ENCODE data around the gene TAS2R30. TPM values are rescaled to one million over a fixed set of nuclear protein-coding genes. Genes with fewer than 3 reads are reported as not detected.

Gene TAS2R30, protein sequence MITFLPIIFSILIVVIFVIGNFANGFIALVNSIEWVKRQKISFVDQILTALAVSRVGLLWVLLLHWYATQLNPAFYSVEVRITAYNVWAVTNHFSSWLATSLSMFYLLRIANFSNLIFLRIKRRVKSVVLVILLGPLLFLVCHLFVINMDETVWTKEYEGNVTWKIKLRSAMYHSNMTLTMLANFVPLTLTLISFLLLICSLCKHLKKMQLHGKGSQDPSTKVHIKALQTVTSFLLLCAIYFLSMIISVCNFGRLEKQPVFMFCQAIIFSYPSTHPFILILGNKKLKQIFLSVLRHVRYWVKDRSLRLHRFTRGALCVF
- total RNA-seq (1 to 10 TPM; 2.3 to 8.5 (median 3.3) TPM), total RNA-seq (0.65 to 4.9 (median 2.4) reads per million in 29 experiments)
- 8.3 TPM for total RNA-seq (2013)

DNA sequence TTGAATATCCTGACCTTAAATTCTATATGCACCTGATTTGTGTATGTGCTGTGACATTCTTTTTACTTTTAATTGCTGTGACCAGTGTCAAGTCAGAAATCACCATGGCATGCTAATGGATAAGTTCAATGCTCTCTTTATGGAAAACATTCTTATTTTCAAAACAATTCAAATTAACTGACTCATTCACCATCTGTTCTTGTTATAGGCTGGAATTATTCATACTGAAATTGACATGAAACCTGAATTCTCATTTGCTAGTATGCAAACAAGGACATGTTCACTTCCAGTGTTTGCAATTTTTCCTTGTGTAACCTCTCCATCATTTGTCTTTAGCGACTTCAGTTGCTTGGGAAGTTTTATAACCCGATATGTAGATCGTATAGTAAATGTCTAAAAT, at the start of gene TAS2R30:
TSS of gene TAS2R30 (minus strand) at position 340 of the 400 bp plus-strand sequence. CDS start 400 bp downstream, outside the sequence.
- no peak within 1 kb of the TSS for H3K27ac Mint-ChIP-seq

DNA sequence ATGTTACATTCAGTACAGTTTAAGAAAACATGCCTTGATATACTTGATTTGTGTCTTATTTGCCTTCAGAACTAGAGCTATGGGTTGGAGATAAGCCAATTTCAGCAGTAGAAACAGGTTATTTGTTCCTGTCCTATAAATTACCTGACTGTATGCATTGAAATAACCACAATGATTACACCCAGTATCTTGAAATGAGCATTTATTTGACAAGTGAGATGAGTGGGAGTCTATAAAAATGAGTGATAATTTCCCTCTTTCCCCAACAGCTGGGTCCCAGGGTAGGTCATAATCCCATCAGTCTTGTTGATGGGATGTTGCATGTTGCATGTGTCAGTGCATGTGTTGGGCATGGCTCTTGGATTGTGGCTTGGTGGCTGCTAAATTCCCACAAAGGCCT, 48.6 kb upstream of the TAS2R30 start:
- Histone ChIP-seq H3K27ac (ENCODE audit: low read length) (no peak overlapping the region), H3K9me3 (no peaks in the 10 kb centered on the region), H3K4me1 (ENCODE audit: control insufficient read depth in 1 of 2, extremely low read depth in 1 of 2, insufficient read depth in 2 of 2, low read length in 2 of 2) (no peaks in the 10 kb centered on the region), H3K36me3 (ENCODE audit: control insufficient read depth in 2 of 2, extremely low read depth in 1 of 2, insufficient read depth in 1 of 2, low read length in 1 of 2) (no peaks in the 10 kb centered on the region), H3K27me3 (replicated peaks in 1 of 2; ENCODE audit: control insufficient read depth in 2 of 2, extremely low read depth in 1 of 2, insufficient read depth in 2 of 2, low read length in 1 of 2) (no peaks in the 10 kb centered on the region), H3K4me3 (ENCODE audit: control insufficient read depth in 1 of 2, extremely low read depth in 1 of 2, low read length in 1 of 2) (no peak overlapping the region)
- Mint-ChIP-seq H3K27ac (no peak overlapping the region), H3K36me3 (peaks cover 4% of the 10 kb centered on the region), H3K4me3 (no peak overlapping the region), H3K27me3 (no peaks in the 10 kb centered on the region), H3K4me1 (no peaks in the 10 kb centered on the region), H3K9me3 (no peaks in the 10 kb centered on the region)
- no peak for DNase-seq
- CTCF ChIA-PET, result no interaction called here
- POLR2A ChIA-PET, result no interaction called here
- ATAC-seq (replicated peaks in 1 of 4), result no peak

More for the DNA sequence above, at the start of gene TAS2R30:
- no peaks in the 10 kb centered on the region for H3K4me1 ChIP-seq (ENCODE audit: control insufficient read depth in 1 of 2, extremely low read depth in 1 of 2, insufficient read depth in 2 of 2, low read length in 2 of 2)
- Mint-ChIP-seq H3K9me3 (no peaks in the 10 kb centered on the region), H3K4me1 (peaks cover 41 to 49% (median 47%) of the 10 kb centered on the region in 3 donors), H3K27me3 (no peaks in the 10 kb centered on the region), H3K4me3 (no peak within 1 kb of the TSS), H3K36me3 (peaks cover 27% of the 10 kb centered on the region)
- no peak for ATAC-seq (replicated peaks in 1 of 4)
- ChIA-PET POLR2A (no interaction called here), CTCF (interaction anchor here in 1 of 2 donors (0.7 kb wide), 1 partner anchor 20 kb away, joined by 3 read pairs; no protein-coding TSS in a partner anchor)
- DNase-seq, result no peak
- H3K9me3 ChIP-seq, result peaks cover 1% of the 10 kb centered on the region
- no peak within 1 kb of the TSS for H3K4me3 ChIP-seq (ENCODE audit: control insufficient read depth in 1 of 2, extremely low read depth in 1 of 2, low read length in 1 of 2)
- H3K27me3 ChIP-seq (replicated peaks in 1 of 2; ENCODE audit: control insufficient read depth in 2 of 2, extremely low read depth in 1 of 2, insufficient read depth in 2 of 2, low read length in 1 of 2), result no peaks in the 10 kb centered on the region
- H3K36me3 ChIP-seq (ENCODE audit: control insufficient read depth in 2 of 2, extremely low read depth in 1 of 2, insufficient read depth in 1 of 2, low read length in 1 of 2), result no peaks in the 10 kb centered on the region
- no CpG with 5 or more reads among the region's 3 CpGs for WGBS (ENCODE audit: insufficient coverage)
- H3K27ac ChIP-seq (ENCODE audit: low read length), result no peak within 1 kb of the TSS

GRCh38 chr12:11182529-11182928, 48.1 kb upstream of the TAS2R30 start:
- CTCF ChIA-PET, result no interaction called here

GRCh38 chr12:11178250-11178649, 43.8 kb upstream of the TAS2R30 start:
- no peaks in the 10 kb centered on the region for H3K36me3 ChIP-seq (ENCODE audit: control insufficient read depth in 2 of 2, extremely low read depth in 1 of 2, insufficient read depth in 1 of 2, low read length in 1 of 2)
- H3K27ac ChIP-seq (ENCODE audit: low read length), result no peak overlapping the region
- Mint-ChIP-seq H3K27me3 (no peaks in the 10 kb centered on the region), H3K4me3 (no peak overlapping the region), H3K4me1 (peaks cover 12 to 19% (median 13%) of the 10 kb centered on the region in 3 donors), H3K9me3 (no peaks in the 10 kb centered on the region), H3K36me3 (peaks cover 23% of the 10 kb centered on the region), H3K27ac (no peak overlapping the region)
- POLR2A ChIA-PET, result no interaction called here
- WGBS (ENCODE audit: insufficient coverage), result no CpG with 5 or more reads among the region's 1 CpG
- no peaks in the 10 kb centered on the region for H3K9me3 ChIP-seq
- H3K27me3 ChIP-seq (replicated peaks in 1 of 2; ENCODE audit: control insufficient read depth in 2 of 2, extremely low read depth in 1 of 2, insufficient read depth in 2 of 2, low read length in 1 of 2), result no peaks in the 10 kb centered on the region
- DNase-seq (no peak), ATAC-seq (replicated peaks in 1 of 4) (no peak)
- H3K4me1 ChIP-seq (ENCODE audit: control insufficient read depth in 1 of 2, extremely low read depth in 1 of 2, insufficient read depth in 2 of 2, low read length in 2 of 2), result no peaks in the 10 kb centered on the region
- CTCF ChIA-PET, result no interaction called here
- no peak overlapping the region for H3K4me3 ChIP-seq (ENCODE audit: control insufficient read depth in 1 of 2, extremely low read depth in 1 of 2, low read length in 1 of 2)

More at GRCh38 chr12:11182529-11182928, 48.1 kb upstream of the TAS2R30 start:
- POLR2A ChIA-PET, result no interaction called here
- DNase-seq, result no peak
- Mint-ChIP-seq H3K4me3 (no peak overlapping the region), H3K9me3 (no peaks in the 10 kb centered on the region), H3K27me3 (no peaks in the 10 kb centered on the region), H3K27ac (no peak overlapping the region), H3K36me3 (peaks cover 4% of the 10 kb centered on the region), H3K4me1 (peaks cover 0 to 2% (median 2%) of the 10 kb centered on the region in 3 donors)
- H3K4me1 ChIP-seq (ENCODE audit: control insufficient read depth in 1 of 2, extremely low read depth in 1 of 2, insufficient read depth in 2 of 2, low read length in 2 of 2), result no peaks in the 10 kb centered on the region
- H3K4me3 ChIP-seq (ENCODE audit: control insufficient read depth in 1 of 2, extremely low read depth in 1 of 2, low read length in 1 of 2), result no peak overlapping the region
- no peaks in the 10 kb centered on the region for H3K36me3 ChIP-seq (ENCODE audit: control insufficient read depth in 2 of 2, extremely low read depth in 1 of 2, insufficient read depth in 1 of 2, low read length in 1 of 2)
- no peak overlapping the region for H3K27ac ChIP-seq (ENCODE audit: low read length)
- no peak for ATAC-seq (replicated peaks in 1 of 4)
- no peaks in the 10 kb centered on the region for H3K9me3 ChIP-seq
- no peaks in the 10 kb centered on the region for H3K27me3 ChIP-seq (replicated peaks in 1 of 2; ENCODE audit: control insufficient read depth in 2 of 2, extremely low read depth in 1 of 2, insufficient read depth in 2 of 2, low read length in 1 of 2)

DNA sequence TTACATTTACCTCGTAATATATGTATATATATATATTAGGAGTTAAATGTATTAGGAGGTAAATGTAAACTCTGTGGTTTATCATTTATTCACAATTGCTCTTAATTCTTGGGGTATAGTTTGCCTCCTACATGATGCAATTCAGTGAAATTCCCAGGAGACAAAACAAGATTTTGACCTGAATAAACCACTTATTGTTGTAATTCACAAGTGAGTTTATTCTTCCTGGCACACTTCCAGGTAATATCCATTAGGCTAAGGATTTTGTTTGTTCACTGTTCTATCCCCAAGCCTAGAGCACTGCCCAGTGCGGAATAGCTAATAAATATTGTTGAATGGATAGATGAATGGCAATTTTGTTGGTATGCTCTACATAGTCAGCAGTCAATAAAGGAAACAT, 39.6 kb upstream of the TAS2R30 start:
- peaks cover 13 to 22% of the 10 kb centered on the region in 2 experiments for H3K4me1 ChIP-seq (ENCODE audit: control insufficient read depth in 1 of 2, extremely low read depth in 1 of 2, insufficient read depth in 2 of 2, low read length in 2 of 2)
- H3K9me3 ChIP-seq, result no peaks in the 10 kb centered on the region
- ChIA-PET CTCF (interaction anchor here in 1 of 2 donors (0.6 to 0.8 kb wide), 2 partner anchors 403 to 1739 kb away, joined by 3 to 5 read pairs; no protein-coding TSS in a partner anchor), POLR2A (no interaction called here)
- Mint-ChIP-seq H3K9me3 (peaks cover 0 to 3% (median 0%) of the 10 kb centered on the region in 3 donors), H3K4me3 (no peak overlapping the region), H3K27ac (no peak overlapping the region), H3K27me3 (no peaks in the 10 kb centered on the region), H3K4me1 (peaks cover 44 to 57% (median 50%) of the 10 kb centered on the region in 3 donors), H3K36me3 (peaks cover 30% of the 10 kb centered on the region)
- H3K27me3 ChIP-seq (replicated peaks in 1 of 2; ENCODE audit: control insufficient read depth in 2 of 2, extremely low read depth in 1 of 2, insufficient read depth in 2 of 2, low read length in 1 of 2), result no peaks in the 10 kb centered on the region
- DNase-seq (no peak), ATAC-seq (replicated peaks in 1 of 4) (no peak)
- peaks cover 0 to 4% of the 10 kb centered on the region in 2 donors for H3K36me3 ChIP-seq (ENCODE audit: control insufficient read depth in 2 of 2, extremely low read depth in 1 of 2, insufficient read depth in 1 of 2, low read length in 1 of 2)
- H3K4me3 ChIP-seq (ENCODE audit: control insufficient read depth in 1 of 2, extremely low read depth in 1 of 2, low read length in 1 of 2), result no peak overlapping the region
- H3K27ac ChIP-seq (ENCODE audit: low read length), result no peak overlapping the region
- WGBS (ENCODE audit: insufficient coverage), result no CpG with 5 or more reads among the region's 2 CpGs

DNA sequence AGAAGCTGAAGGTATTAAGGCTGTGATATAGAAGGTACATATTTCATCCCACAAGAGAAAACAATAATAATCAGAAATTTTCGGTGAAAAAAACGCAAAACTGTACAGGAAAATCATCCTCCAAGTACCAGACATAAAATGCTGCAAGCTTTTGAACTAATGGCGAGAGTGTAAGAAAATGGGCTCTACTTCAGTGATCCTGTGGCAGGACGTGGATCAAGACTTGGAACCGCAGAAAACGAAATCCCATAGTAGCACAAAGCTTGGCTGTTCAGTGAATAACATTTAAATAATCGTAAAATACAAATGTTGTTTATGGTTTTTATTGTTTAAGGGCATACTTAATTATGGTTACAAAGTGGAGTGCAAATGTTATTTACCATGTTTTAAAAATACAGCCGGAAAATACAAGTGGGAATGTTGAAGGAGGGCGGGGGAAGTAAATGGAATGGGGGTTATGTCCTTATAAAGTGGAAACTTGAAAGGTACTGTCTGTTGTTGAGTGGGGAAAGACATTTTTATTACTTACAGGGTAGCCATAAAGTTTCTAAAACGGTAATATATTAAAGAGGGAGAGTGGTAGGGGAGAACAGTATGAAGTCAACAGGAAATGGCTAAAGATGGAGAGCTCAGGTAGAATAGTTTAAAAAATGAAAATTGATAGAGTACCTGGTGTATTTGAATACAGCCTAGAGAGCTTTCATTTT, 37.7 kb upstream of the TAS2R30 start:
- Mint-ChIP-seq H3K27ac (peak overlapping the region; percentile 97 to 99), H3K4me1 (peaks cover 63 to 73% (median 65%) of the 10 kb centered on the region in 3 donors), H3K27me3 (no peaks in the 10 kb centered on the region), H3K9me3 (peaks cover 0 to 3% (median 0%) of the 10 kb centered on the region in 3 donors), H3K4me3 (peak overlapping the region; percentile 96 to 99 (median 99)), H3K36me3 (peaks cover 41% of the 10 kb centered on the region)
- Histone ChIP-seq H3K36me3 (ENCODE audit: control insufficient read depth in 2 of 2, extremely low read depth in 1 of 2, insufficient read depth in 1 of 2, low read length in 1 of 2) (peaks cover 0 to 7% of the 10 kb centered on the region in 2 donors), H3K4me1 (ENCODE audit: control insufficient read depth in 1 of 2, extremely low read depth in 1 of 2, insufficient read depth in 2 of 2, low read length in 2 of 2) (peaks cover 13 to 22% of the 10 kb centered on the region in 2 experiments), H3K4me3 (ENCODE audit: control insufficient read depth in 1 of 2, extremely low read depth in 1 of 2, low read length in 1 of 2) (peak overlapping the region; percentile 62 to 90), H3K9me3 (no peaks in the 10 kb centered on the region), H3K27ac (ENCODE audit: low read length) (peak overlapping the region; percentile 73), H3K27me3 (replicated peaks in 1 of 2; ENCODE audit: control insufficient read depth in 2 of 2, extremely low read depth in 1 of 2, insufficient read depth in 2 of 2, low read length in 1 of 2) (no peaks in the 10 kb centered on the region)
- DNase-seq (peak in 1 of 35 experiments; percentile 17), ATAC-seq (replicated peaks in 1 of 4) (no peak)
- 20% methylated on average over 1 of the region's 10 CpGs for WGBS (ENCODE audit: insufficient coverage)
- ChIA-PET CTCF (interaction anchor here (1.1 to 1.6 kb wide), 3 partner anchors 9 to 374 kb away, joined by 4 to 8 read pairs (median 4); no protein-coding TSS in a partner anchor), POLR2A (interaction anchor here (0.5 to 1.8 kb wide), 8 partner anchors 16 to 449 kb away, joined by 3 to 5 read pairs (median 4); no protein-coding TSS in a partner anchor)

All from T-cell (primary cell).